SK-N-SH treated with all-trans-retinoic acid at 6 μM for 48 hours (cell line): ENCODE results near the gene TOM1L2.

Experiments used
- ATAC-seq: fragments of 200-7000 bp; cut with Tn5 transposase; 3 replicates; pipeline ENCODE4 v1.9.1; 2020; ENCODE audit warnings: mild to moderate bottlenecking, moderate library complexity
- ARNTL ChIP-seq: fragments of 450-650 bp; formaldehyde crosslinking; IDR thresholded peaks from 2 replicates; pipeline ENCODE4 v1.5.0; 2020; ENCODE audit warnings: low read depth, mild to moderate bottlenecking, moderate library complexity, borderline replicate concordance
- BACH2 ChIP-seq: fragments of 250-450 bp; sonication (Bioruptor Pico); IDR thresholded peaks from 2 replicates; pipeline ENCODE4 v1.9.0; 2021; ENCODE audit warnings: mild to moderate bottlenecking, borderline replicate concordance
- CSDC2 ChIP-seq: fragments of 250-450 bp; sonication (Bioruptor Pico); IDR thresholded peaks from 2 replicates; pipeline ENCODE4 v1.5.0; 2020; ENCODE audit warnings: mild to moderate bottlenecking, moderate library complexity
- ESRRG ChIP-seq: fragments of 250-450 bp; sonication (Bioruptor Pico); IDR thresholded peaks from 2 replicates; pipeline ENCODE4 v1.6.1; 2021; ENCODE audit warnings: mild to moderate bottlenecking
- GLIS3 ChIP-seq: fragments of 250-450 bp; sonication (Bioruptor Pico); IDR thresholded peaks from 2 replicates; pipeline ENCODE4 v1.5.0; 2020; ENCODE audit warnings: mild to moderate bottlenecking, moderate library complexity
- ISL1 ChIP-seq: fragments of 250-450 bp; sonication (Bioruptor Pico); IDR thresholded peaks from 2 replicates; pipeline ENCODE4 v2.1.2; 2022; ENCODE audit warnings: mild to moderate bottlenecking, moderate library complexity
- OSR1 ChIP-seq: fragments of 250-450 bp; sonication (Bioruptor Pico); IDR thresholded peaks from 2 replicates; pipeline ENCODE4 v1.8.0; 2022; ENCODE audit warnings: moderate library complexity, mild to moderate bottlenecking, inconsistent platforms
- PPARA ChIP-seq: fragments of 250-450 bp; sonication (Bioruptor Pico); IDR thresholded peaks from 2 replicates; pipeline ENCODE4 v1.5.0; 2020; ENCODE audit warnings: mild to moderate bottlenecking, borderline replicate concordance
- RARB ChIP-seq: fragments of 250-450 bp; sonication (Bioruptor Pico); IDR thresholded peaks from 2 replicates; pipeline ENCODE4 v1.8.0; 2021; ENCODE audit warnings: mild to moderate bottlenecking, moderate library complexity
- SNAI2 ChIP-seq: fragments of 250-450 bp; sonication (Bioruptor Pico); IDR thresholded peaks from 2 replicates; pipeline ENCODE4 v1.5.0; 2020; ENCODE audit warnings: mild to moderate bottlenecking, moderate library complexity
- TCF4 ChIP-seq: fragments of 250-450 bp; sonication (Bioruptor Pico); IDR thresholded peaks from 2 replicates; pipeline ENCODE4 v1.8.0; 2021; ENCODE audit warnings: mild to moderate bottlenecking, moderate library complexity, borderline replicate concordance
- TOX ChIP-seq: fragments of 250-450 bp; sonication (Bioruptor Pico); IDR thresholded peaks from 2 replicates; pipeline ENCODE4 v1.8.0; 2021; ENCODE audit warnings: mild to moderate bottlenecking, moderate library complexity, borderline replicate concordance
- ZC3H10 ChIP-seq: fragments of 250-450 bp; sonication (Bioruptor Pico); IDR thresholded peaks from 2 replicates; pipeline ENCODE4 v1.5.1; 2021; ENCODE audit warnings: mild to moderate bottlenecking, moderate library complexity
- ZFP3 ChIP-seq: fragments of 250-450 bp; sonication (Bioruptor Pico); IDR thresholded peaks from 2 replicates; pipeline ENCODE4 v1.5.0; 2020; ENCODE audit warnings: mild to moderate bottlenecking, moderate library complexity
- ZFP30 ChIP-seq: fragments of 450-650 bp; formaldehyde crosslinking; IDR thresholded peaks from 2 replicates; pipeline ENCODE4 v1.5.0; 2022; ENCODE audit warnings: mild to moderate bottlenecking, moderate library complexity
- ZNF565 ChIP-seq: fragments of 450-650 bp; formaldehyde crosslinking; conservative IDR thresholded peaks from 2 replicates; pipeline ENCODE4 v1.5.0; 2020; ENCODE audit warnings: low read depth, mild to moderate bottlenecking, moderate library complexity
- ZNF70 ChIP-seq: fragments of 450-650 bp; formaldehyde crosslinking; IDR thresholded peaks from 2 replicates; pipeline ENCODE4 v1.5.0; 2020; ENCODE audit warnings: mild to moderate bottlenecking, moderate library complexity
- ZNF8 ChIP-seq: fragments of 450-650 bp; formaldehyde crosslinking; IDR thresholded peaks from 2 replicates; pipeline ENCODE4 v1.5.0; 2020; ENCODE audit warnings: mild to moderate bottlenecking, moderate library complexity
- TF ChIP-seq, protein P1 (sequence below): fragments of 250-450 bp; sonication (Bioruptor Pico); IDR thresholded peaks from 2 replicates; pipeline ENCODE4 v1.5.1; 2020; ENCODE audit warnings: low read depth, mild to moderate bottlenecking, moderate library complexity
- TF ChIP-seq, protein P2 (sequence below): fragments of 250-450 bp; sonication (Bioruptor Pico); IDR thresholded peaks from 2 replicates; pipeline ENCODE4 v1.5.1; 2021; ENCODE audit warnings: mild to moderate bottlenecking, moderate library complexity
- TF ChIP-seq, protein P3 (sequence below): fragments of 250-450 bp; sonication (Bioruptor Pico); IDR thresholded peaks from 2 replicates; pipeline ENCODE4 v1.8.0; 2020; ENCODE audit warnings: mild to moderate bottlenecking, moderate library complexity, borderline replicate concordance
- TF ChIP-seq, protein P4 (sequence below): fragments of 250-450 bp; sonication (Bioruptor Pico); IDR thresholded peaks from 2 replicates; pipeline ENCODE4 v1.5.0; 2020; ENCODE audit warnings: mild to moderate bottlenecking, moderate library complexity

Gene TOM1L2

DNA sequence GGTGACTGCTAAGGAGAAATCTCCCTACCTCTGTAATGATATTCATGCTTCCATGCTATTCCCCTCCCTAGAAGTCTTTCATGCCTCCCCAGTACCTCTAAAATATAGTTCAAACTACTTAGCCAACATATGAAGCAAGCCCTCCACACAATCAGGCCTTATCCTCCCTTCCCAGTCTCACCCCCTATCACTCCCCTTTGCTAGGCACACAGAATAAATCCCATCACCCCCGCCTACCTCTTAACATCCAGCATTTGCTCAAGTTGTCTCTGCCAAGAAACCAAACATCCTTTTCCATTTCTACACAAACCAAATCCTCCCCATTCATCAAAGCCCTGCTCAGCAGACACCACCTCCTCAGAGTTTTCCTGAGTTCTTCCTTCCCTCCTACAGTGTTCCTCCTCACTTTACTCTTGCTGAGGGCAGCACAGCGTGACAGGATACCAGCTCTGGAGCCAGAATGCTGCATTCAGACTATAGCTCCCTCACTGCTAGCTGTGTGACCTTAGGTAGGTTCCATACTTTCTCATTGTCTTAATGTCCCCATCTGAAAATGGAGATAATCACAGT is 7.0 kb downstream of the TOM1L2 start:
- no peak for ATAC-seq

DNA sequence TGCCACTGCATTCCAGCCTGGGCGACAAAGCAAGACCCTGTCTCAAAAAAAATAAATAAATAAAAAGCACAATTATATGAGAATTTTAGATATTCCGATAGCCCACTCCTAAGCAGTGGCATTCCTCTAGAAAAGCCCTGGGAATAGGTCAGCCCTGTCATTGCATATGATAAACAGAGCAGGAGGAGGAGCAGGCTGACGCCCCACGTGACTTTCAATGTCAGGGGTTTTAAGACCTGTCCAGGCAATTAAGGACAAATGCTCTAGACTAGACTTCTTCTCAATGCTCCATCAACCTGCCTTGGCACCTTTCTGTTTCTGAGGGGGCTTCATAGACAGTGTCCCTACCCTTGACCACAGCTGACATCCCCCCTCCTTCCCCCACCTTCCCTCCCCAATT is 7.5 kb downstream of the TOM1L2 start:
- TF ChIP-seq ESRRG = no peak
- TF ChIP-seq TCF4 = no peak
- TF ChIP-seq, protein P1, sequence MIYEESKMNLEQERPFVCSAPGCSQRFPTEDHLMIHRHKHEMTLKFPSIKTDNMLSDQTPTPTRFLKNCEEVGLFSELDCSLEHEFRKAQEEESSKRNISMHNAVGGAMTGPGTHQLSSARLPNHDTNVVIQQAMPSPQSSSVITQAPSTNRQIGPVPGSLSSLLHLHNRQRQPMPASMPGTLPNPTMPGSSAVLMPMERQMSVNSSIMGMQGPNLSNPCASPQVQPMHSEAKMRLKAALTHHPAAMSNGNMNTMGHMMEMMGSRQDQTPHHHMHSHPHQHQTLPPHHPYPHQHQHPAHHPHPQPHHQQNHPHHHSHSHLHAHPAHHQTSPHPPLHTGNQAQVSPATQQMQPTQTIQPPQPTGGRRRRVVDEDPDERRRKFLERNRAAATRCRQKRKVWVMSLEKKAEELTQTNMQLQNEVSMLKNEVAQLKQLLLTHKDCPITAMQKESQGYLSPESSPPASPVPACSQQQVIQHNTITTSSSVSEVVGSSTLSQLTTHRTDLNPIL = no peak
- TF ChIP-seq ZNF565 (CRISPR knock-in tag) = no peak
- TF ChIP-seq, protein P2, sequence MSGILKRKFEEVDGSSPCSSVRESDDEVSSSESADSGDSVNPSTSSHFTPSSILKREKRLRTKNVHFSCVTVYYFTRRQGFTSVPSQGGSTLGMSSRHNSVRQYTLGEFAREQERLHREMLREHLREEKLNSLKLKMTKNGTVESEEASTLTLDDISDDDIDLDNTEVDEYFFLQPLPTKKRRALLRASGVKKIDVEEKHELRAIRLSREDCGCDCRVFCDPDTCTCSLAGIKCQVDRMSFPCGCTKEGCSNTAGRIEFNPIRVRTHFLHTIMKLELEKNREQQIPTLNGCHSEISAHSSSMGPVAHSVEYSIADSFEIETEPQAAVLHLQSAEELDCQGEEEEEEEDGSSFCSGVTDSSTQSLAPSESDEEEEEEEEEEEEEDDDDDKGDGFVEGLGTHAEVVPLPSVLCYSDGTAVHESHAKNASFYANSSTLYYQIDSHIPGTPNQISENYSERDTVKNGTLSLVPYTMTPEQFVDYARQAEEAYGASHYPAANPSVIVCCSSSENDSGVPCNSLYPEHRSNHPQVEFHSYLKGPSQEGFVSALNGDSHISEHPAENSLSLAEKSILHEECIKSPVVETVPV (CRISPR knock-in tag) = no peak
- TF ChIP-seq CSDC2 (CRISPR knock-in tag) = no peak
- TF ChIP-seq ZFP30 = no peak
- TF ChIP-seq ZNF70 (CRISPR knock-in tag) = no peak
- TF ChIP-seq OSR1 (CRISPR knock-in tag) = no peak
- TF ChIP-seq ISL1 (CRISPR knock-in tag) = no peak
- TF ChIP-seq RARB (CRISPR knock-in tag) = no peak
- ATAC-seq = no peak

More for the DNA sequence above, 7.0 kb downstream of the TOM1L2 start:
- TF ChIP-seq ZFP3 (CRISPR knock-in tag) = no peak
- no peak for TF ChIP-seq ZNF8
- TF ChIP-seq BACH2 (CRISPR knock-in tag) = no peak
- TF ChIP-seq, protein P3, sequence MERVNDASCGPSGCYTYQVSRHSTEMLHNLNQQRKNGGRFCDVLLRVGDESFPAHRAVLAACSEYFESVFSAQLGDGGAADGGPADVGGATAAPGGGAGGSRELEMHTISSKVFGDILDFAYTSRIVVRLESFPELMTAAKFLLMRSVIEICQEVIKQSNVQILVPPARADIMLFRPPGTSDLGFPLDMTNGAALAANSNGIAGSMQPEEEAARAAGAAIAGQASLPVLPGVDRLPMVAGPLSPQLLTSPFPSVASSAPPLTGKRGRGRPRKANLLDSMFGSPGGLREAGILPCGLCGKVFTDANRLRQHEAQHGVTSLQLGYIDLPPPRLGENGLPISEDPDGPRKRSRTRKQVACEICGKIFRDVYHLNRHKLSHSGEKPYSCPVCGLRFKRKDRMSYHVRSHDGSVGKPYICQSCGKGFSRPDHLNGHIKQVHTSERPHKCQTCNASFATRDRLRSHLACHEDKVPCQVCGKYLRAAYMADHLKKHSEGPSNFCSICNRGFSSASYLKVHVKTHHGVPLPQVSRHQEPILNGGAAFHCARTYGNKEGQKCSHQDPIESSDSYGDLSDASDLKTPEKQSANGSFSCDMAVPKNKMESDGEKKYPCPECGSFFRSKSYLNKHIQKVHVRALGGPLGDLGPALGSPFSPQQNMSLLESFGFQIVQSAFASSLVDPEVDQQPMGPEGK = no peak
- TF ChIP-seq ZC3H10 (CRISPR knock-in tag) = no peak
- no peak for TF ChIP-seq TCF4
- TF ChIP-seq ARNTL (CRISPR knock-in tag) = no peak
- TF ChIP-seq PPARA = no peak
- no peak for TF ChIP-seq TOX (CRISPR knock-in tag)
- TF ChIP-seq OSR1 (CRISPR knock-in tag) = no peak
- no peak for TF ChIP-seq ESRRG
- TF ChIP-seq, protein P2 (CRISPR knock-in tag) = no peak
- no peak for TF ChIP-seq RARB (CRISPR knock-in tag)

DNA sequence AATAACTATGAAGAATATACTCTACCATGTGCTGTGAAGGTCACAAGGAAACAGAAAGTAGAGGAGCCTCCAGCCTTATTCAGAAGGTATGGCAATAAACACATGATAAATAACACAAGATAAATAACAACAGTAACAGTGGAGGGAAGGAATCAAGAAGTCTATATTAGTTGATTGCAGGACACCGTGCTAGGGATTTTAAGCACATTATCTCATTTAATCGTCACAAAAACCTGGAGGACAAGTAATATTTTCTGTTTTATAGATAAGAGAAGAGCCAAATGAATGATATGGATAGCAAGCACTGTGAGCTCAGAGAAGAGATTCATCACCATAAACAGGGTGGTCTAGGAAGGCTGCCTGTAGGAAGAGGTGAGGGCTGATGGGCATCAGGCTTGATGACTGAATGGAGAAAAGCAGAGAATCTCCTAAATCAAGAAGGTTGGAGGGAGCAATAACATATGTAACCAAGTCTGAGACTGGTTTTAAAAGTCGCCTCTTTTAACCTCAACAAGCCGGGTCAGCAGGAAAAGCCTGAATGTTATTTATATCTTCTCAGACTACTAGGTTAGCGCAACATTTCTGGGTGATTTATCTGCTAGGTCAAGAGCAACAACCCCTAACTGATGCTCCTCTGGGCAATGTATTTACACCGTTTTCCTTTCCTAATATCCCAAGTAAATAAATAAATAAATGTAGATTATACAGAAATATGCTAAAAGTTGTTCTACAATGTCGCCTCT is 8.3 kb downstream of the TOM1L2 start:
- no peak for ATAC-seq
- TF ChIP-seq, protein P2 (CRISPR knock-in tag) = no peak
- TF ChIP-seq ZFP30 = no peak
- no peak for TF ChIP-seq OSR1 (CRISPR knock-in tag)
- no peak for TF ChIP-seq TOX (CRISPR knock-in tag)
- no peak for TF ChIP-seq ISL1 (CRISPR knock-in tag)
- no peak for TF ChIP-seq RARB (CRISPR knock-in tag)
- no peak for TF ChIP-seq ZNF8
- no peak for TF ChIP-seq TCF4
- no peak for TF ChIP-seq ESRRG
- no peak for TF ChIP-seq BACH2 (CRISPR knock-in tag)
- TF ChIP-seq, protein P3 = no peak
- TF ChIP-seq GLIS3 (CRISPR knock-in tag) = no peak
- TF ChIP-seq ZNF565 (CRISPR knock-in tag) = no peak
- TF ChIP-seq, protein P4, sequence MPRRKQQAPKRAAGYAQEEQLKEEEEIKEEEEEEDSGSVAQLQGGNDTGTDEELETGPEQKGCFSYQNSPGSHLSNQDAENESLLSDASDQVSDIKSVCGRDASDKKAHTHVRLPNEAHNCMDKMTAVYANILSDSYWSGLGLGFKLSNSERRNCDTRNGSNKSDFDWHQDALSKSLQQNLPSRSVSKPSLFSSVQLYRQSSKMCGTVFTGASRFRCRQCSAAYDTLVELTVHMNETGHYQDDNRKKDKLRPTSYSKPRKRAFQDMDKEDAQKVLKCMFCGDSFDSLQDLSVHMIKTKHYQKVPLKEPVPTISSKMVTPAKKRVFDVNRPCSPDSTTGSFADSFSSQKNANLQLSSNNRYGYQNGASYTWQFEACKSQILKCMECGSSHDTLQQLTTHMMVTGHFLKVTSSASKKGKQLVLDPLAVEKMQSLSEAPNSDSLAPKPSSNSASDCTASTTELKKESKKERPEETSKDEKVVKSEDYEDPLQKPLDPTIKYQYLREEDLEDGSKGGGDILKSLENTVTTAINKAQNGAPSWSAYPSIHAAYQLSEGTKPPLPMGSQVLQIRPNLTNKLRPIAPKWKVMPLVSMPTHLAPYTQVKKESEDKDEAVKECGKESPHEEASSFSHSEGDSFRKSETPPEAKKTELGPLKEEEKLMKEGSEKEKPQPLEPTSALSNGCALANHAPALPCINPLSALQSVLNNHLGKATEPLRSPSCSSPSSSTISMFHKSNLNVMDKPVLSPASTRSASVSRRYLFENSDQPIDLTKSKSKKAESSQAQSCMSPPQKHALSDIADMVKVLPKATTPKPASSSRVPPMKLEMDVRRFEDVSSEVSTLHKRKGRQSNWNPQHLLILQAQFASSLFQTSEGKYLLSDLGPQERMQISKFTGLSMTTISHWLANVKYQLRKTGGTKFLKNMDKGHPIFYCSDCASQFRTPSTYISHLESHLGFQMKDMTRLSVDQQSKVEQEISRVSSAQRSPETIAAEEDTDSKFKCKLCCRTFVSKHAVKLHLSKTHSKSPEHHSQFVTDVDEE (CRISPR knock-in tag) = no peak
- no peak for TF ChIP-seq CSDC2 (CRISPR knock-in tag)
- TF ChIP-seq SNAI2 = no peak
- TF ChIP-seq ZNF70 (CRISPR knock-in tag) = no peak
- TF ChIP-seq ZFP3 (CRISPR knock-in tag) = no peak
